Lung (tissue), 12 donors: ENCODE measurements around the gene PEX11B. TPM values are rescaled to one million over a fixed set of nuclear protein-coding genes. Genes with fewer than 3 reads are reported as not detected.
A peak's percentile ranks its signal among the peaks of the same experiment; 100 is the strongest.

Experiments used
- ATAC-seq: fragments of 200-7000 bp; cut with Tn5 transposase; one replicate; pipeline ENCODE4 v1.9.1; 2020; ENCODE audit warnings: moderate number of reproducible peaks; ENCODE audit not compliant: insufficient read depth, low FRiP score
- DNase-seq, 3 donors: peaks; one replicate each; pipeline ENCODE4 v3.0.0-alpha.2; 2013 to 2017
- H3K27ac ChIP-seq, 2 donors: one replicate each; pipeline ENCODE4 v1.5.1; 2013; ENCODE audit warnings: mild to moderate bottlenecking in 2 of 2, moderate library complexity in 2 of 2, control low read depth in 1 of 2, inconsistent platforms in 1 of 2, low read depth in 1 of 2, low read length in 1 of 2
- H3K27me3 ChIP-seq, 3 donors: one replicate each; pipeline ENCODE4 v1.5.1; 2013; ENCODE audit warnings: low read length in 2 of 3; ENCODE audit not compliant: control insufficient read depth in 3 of 3, insufficient read depth in 3 of 3
- H3K36me3 ChIP-seq, 4 donors: one replicate each; pipeline ENCODE4 v1.5.1; 2013; ENCODE audit warnings: low read length in 4 of 4, mild to moderate bottlenecking in 1 of 4, moderate library complexity in 1 of 4; ENCODE audit not compliant: control insufficient read depth in 4 of 4, insufficient read depth in 4 of 4
- H3K4me1 ChIP-seq, 5 donors: one replicate each; pipeline ENCODE4 v1.5.1; 2013; ENCODE audit warnings: low read length in 5 of 5, mild to moderate bottlenecking in 2 of 5, moderate library complexity in 1 of 5; ENCODE audit not compliant: control insufficient read depth in 5 of 5, insufficient read depth in 5 of 5
- H3K4me3 ChIP-seq: one replicate; pipeline ENCODE4 v1.5.1; 2013; ENCODE audit warnings: mild to moderate bottlenecking, control low read depth, moderate library complexity
- H3K9ac ChIP-seq, 2 donors: one replicate each; pipeline ENCODE4 v1.5.1; 2013; ENCODE audit warnings: low read length in 2 of 2, control low read depth in 1 of 2; ENCODE audit not compliant: insufficient read depth in 1 of 2
- H3K9me3 ChIP-seq, 4 donors: one replicate each; pipeline ENCODE4 v1.5.1; 2013; ENCODE audit warnings: low read length in 3 of 4, mild to moderate bottlenecking in 1 of 4, moderate library complexity in 1 of 4; ENCODE audit not compliant: control insufficient read depth in 4 of 4, insufficient read depth in 3 of 4
- WGBS, 2 donors: extraction: QIAGEN DNeasy Blood & Tissue Kit; methylation state at CpG; one replicate each; pipeline ENCODE4 v1.1.7; 2013; 5-methylcytosine and 5-hydroxymethylcytosine counted together
- polyA plus RNA-seq, 2 donors: library from polyadenylated mRNA; stranded (reverse); fragments of 200-250 nt; gene quantifications; one replicate each; pipeline ENCODE4 v1.2.1, GENCODE V29; 2013
- total RNA-seq, 2 donors: library from RNA; depleted of rRNA in 1 of 2; stranded (reverse); fragments of >200 nt in 1 of 2; gene quantifications; one replicate each; pipeline ENCODE4 v1.2.1, GENCODE V29; 2014 to 2021
- TF ChIP-seq, protein P1 (sequence below): IDR thresholded peaks from 2 replicates; pipeline ENCODE4 v1.5.1; 2012; ENCODE audit warnings: mild to moderate bottlenecking; ENCODE audit errors: control extremely low read depth, extremely low read depth
- donor health status: control.
- donor health status: control.
- donor health status: Bipolar disorder and iron deficiency.
- donor health status: healthy.
- donor health status: DM: yes; HTN: yes; CAD: no.

Gene PEX11B
- total and polyA plus RNA-seq, 4 donors: 24.6 to 29.6 (median 26.8) TPM

DNA sequence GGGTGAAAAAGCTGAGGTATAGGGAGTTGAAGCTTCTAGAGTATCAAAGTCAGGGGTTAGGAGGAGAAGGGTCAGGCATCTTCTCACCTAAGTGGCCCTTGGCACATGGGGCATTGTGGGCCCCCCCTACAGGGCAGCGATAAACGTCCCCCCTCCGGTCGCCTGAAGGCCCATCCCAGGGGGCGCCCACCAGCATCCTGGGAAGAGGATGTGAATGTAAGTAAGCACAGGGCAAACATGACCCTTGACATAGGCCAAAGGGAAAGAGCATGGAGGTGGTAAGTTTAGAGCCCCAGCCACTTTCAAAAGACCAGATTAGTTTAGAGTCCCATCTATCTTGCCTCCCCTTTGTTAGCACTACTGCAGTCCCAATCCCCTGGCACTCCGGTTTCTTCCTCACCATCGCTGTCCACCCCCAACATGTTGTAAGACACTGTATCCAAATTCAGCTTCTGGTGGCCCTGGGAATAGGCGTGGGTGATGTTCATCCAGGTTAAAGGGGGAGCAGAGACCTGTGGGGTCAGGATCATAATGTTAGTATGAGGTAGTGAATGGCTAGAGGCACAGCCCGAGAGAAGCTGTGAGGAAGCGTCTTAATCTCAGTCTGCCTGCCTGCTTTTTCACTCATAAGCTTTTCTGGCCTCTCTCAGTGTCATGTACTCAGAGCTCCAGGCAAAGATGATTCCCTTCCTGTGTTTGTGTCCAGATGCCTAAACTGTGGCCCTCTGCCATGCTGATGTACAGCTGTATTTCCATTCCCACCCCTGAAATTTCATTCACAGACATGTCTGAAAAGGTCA, 11.4 kb downstream of the PEX11B start:
- Histone ChIP-seq H3K9me3 (no peaks in the 10 kb centered on the region), H3K27me3 (no peaks in the 10 kb centered on the region), H3K36me3 (peaks cover 6 to 12% (median 9%) of the 10 kb centered on the region in 4 donors), H3K4me3 (no peak overlapping the region), H3K9ac (no peak overlapping the region), H3K4me1 (peaks cover 0 to 16% (median 0%) of the 10 kb centered on the region in 5 donors), H3K27ac (peak overlapping the region in 1 of 2 donors; percentile 58)
- 79 to 83% methylated on average over 10 of the region's 10 CpGs for WGBS, 2 donors
- peak in 2 of 3 donors; percentile 24 to 25 for DNase-seq
- no peak for ATAC-seq
- TF ChIP-seq, protein P1, sequence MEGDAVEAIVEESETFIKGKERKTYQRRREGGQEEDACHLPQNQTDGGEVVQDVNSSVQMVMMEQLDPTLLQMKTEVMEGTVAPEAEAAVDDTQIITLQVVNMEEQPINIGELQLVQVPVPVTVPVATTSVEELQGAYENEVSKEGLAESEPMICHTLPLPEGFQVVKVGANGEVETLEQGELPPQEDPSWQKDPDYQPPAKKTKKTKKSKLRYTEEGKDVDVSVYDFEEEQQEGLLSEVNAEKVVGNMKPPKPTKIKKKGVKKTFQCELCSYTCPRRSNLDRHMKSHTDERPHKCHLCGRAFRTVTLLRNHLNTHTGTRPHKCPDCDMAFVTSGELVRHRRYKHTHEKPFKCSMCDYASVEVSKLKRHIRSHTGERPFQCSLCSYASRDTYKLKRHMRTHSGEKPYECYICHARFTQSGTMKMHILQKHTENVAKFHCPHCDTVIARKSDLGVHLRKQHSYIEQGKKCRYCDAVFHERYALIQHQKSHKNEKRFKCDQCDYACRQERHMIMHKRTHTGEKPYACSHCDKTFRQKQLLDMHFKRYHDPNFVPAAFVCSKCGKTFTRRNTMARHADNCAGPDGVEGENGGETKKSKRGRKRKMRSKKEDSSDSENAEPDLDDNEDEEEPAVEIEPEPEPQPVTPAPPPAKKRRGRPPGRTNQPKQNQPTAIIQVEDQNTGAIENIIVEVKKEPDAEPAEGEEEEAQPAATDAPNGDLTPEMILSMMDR: no peak

DNA sequence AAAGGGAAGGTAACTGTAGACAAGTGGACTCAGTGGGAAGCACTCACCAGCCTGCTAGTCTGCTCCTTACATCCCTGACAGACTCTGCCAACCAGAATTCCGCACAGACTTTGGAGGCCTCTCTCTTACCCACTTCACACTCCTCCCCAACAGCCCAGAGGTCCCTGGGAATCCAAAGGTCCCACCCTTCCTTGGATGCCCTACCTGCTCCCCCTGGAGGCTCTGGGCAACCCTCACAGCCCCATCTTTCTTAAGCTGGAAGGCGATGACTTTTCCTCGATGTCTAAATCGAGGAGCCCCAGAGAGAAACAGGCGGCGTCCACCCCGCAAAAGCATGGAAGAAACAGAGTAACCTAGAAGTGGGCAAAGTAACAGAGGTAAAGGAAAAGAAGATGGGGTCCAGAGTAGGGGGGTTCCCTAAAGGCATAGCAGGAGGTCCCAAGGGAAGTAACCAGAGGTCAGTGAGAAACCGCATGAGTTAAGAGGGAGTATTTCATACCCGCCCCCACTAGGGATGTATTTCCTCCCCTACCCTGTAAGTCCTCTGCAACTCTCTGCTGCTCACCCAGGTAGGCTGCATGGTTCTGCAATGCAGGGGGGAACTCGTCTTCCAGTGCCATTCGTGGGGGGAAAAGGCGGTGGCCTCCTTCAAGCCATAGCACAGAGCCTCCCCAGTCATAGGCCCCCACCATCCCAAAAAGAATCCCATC, 17.1 kb downstream of the PEX11B start:
- ATAC-seq (no peak), DNase-seq (no peak)
- TF ChIP-seq, protein P1: no peak
- H3K4me3 ChIP-seq: no peak overlapping the region
- WGBS, 2 donors: 92 to 94% methylated on average over 12 of the region's 12 CpGs
- no peaks in the 10 kb centered on the region for H3K27me3 ChIP-seq
- no peak overlapping the region for H3K9ac ChIP-seq
- no peak overlapping the region for H3K27ac ChIP-seq
- no peaks in the 10 kb centered on the region for H3K4me1 ChIP-seq
- H3K9me3 ChIP-seq: no peaks in the 10 kb centered on the region
- H3K36me3 ChIP-seq: peaks cover 0 to 11% (median 0%) of the 10 kb centered on the region in 4 donors

DNA sequence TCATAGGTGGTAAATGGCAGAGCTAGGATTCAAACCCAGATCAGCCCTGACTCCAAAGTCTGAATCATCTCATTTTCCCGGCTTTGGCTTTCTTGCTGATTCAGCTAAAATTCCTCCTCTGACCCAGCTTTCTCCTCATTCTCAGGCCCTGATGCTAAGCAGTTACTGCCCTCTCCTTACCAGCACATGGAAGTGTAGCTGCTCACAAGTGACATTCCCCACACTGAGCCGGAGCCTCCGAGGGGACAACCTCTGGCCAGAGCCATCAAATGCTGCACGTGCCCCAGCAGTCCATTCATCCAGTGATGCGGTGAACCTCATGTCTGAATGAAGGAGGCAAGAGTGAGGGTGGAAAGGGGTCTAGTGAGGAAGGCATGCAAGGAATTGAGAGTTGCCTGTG, 19.8 kb downstream of the PEX11B start:
- no peak overlapping the region for H3K9ac ChIP-seq
- no peak overlapping the region for H3K4me3 ChIP-seq
- WGBS, 2 donors: 83 to 91% methylated on average over 5 of the region's 5 CpGs
- no peaks in the 10 kb centered on the region for H3K9me3 ChIP-seq
- no peaks in the 10 kb centered on the region for H3K27me3 ChIP-seq
- ATAC-seq: no peak
- H3K27ac ChIP-seq: no peak overlapping the region
- DNase-seq: no peak
- no peaks in the 10 kb centered on the region for H3K4me1 ChIP-seq
- TF ChIP-seq, protein P1: no peak
- H3K36me3 ChIP-seq: peaks cover 0 to 14% (median 0%) of the 10 kb centered on the region in 4 donors
